ENCODE data around the gene HDLBP. TPM values are rescaled to one million over a fixed set of nuclear protein-coding genes. Genes with fewer than 3 reads are reported as not detected.
A peak's percentile ranks its signal among the peaks of the same experiment; 100 is the strongest.
"Not testable (repeated sequence)": the region's sequence is repeated elsewhere in the genome, so short reads cannot be mapped to it uniquely, and the experiment has no call there.

HDLBP gene
- total RNA-seq, 6 donors from 2014 or later: 339 to 691 (median 487) TPM

DNA sequence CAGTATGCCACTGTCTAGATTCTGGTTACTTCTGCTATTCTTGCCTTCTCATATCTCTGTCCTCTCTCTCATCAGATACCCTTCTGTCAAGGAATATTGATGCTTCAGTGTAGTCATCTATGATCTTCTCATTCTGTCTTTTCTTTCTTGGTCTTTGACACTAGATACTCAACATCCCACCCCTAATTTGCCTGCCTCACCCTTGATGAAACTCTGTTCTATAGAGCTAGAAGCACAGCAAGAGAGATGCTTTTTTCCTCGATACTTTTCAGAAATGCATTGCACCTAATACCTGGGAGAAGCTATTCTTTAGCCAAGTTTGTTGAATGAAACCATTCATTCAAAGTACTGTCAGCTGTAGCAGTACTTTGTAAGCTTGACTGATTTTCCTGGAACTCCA is 9.8 kb upstream of the HDLBP start:
- ATAC-seq (ENCODE audit: low FRiP score in 2 of 2) (no peak), DNase-seq (no peak)
- Histone ChIP-seq H3K27me3 (no peaks in the 10 kb centered on the region), H3K27ac (no peak overlapping the region), H3K4me1 (peaks cover 38 to 45% (median 41%) of the 10 kb centered on the region in 4 donors), H3K9me3 (no peaks in the 10 kb centered on the region), H3K36me3 (peaks cover 4 to 53% (median 8%) of the 10 kb centered on the region in 4 donors), H3K4me3 (no peak overlapping the region)
- WGBS, 2 donors: 96 to 97% methylated on average over 1 of the region's 1 CpG
- TF ChIP-seq POLR2AphosphoS5 (IDR thresholded peaks at IDR 0.05): no peak
- TF ChIP-seq EP300 (IDR thresholded peaks at IDR 0.05): no peak
- no peak for TF ChIP-seq POLR2A (IDR thresholded peaks at IDR 0.05)
- TF ChIP-seq, protein P1, sequence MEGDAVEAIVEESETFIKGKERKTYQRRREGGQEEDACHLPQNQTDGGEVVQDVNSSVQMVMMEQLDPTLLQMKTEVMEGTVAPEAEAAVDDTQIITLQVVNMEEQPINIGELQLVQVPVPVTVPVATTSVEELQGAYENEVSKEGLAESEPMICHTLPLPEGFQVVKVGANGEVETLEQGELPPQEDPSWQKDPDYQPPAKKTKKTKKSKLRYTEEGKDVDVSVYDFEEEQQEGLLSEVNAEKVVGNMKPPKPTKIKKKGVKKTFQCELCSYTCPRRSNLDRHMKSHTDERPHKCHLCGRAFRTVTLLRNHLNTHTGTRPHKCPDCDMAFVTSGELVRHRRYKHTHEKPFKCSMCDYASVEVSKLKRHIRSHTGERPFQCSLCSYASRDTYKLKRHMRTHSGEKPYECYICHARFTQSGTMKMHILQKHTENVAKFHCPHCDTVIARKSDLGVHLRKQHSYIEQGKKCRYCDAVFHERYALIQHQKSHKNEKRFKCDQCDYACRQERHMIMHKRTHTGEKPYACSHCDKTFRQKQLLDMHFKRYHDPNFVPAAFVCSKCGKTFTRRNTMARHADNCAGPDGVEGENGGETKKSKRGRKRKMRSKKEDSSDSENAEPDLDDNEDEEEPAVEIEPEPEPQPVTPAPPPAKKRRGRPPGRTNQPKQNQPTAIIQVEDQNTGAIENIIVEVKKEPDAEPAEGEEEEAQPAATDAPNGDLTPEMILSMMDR (IDR thresholded peaks at IDR 0.05): no peak

DNA sequence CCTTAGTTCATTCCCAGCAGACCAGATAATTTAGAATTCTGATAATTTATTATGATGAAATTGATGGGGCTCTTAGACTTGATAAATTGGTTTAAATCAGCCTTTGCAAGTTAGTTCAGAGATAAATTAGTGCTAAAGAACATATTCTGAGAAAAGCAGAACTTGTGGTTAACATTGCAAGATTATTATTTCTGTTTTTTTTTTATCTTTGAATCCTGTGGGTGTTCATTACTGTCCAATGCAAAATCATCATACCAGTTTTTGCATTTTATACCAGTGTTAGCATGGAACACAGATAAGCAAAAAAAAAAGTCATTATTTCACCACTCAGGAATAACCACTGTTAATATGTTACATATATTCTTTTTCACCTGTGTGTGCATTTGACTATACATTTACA is 9.3 kb upstream of the HDLBP start:
- DNase-seq (no peak), ATAC-seq (ENCODE audit: low FRiP score in 2 of 2) (peak in 1 of 2 donors; percentile 38)
- Histone ChIP-seq H3K27me3 (no peaks in the 10 kb centered on the region), H3K36me3 (peaks cover 4 to 48% (median 7%) of the 10 kb centered on the region in 4 donors), H3K4me1 (peaks cover 40 to 50% (median 45%) of the 10 kb centered on the region in 4 donors), H3K9me3 (no peaks in the 10 kb centered on the region), H3K4me3 (no peak overlapping the region), H3K27ac (peak overlapping the region in 1 of 4 donors; percentile 14)
- no peak for TF ChIP-seq POLR2A (IDR thresholded peaks at IDR 0.05)

DNA sequence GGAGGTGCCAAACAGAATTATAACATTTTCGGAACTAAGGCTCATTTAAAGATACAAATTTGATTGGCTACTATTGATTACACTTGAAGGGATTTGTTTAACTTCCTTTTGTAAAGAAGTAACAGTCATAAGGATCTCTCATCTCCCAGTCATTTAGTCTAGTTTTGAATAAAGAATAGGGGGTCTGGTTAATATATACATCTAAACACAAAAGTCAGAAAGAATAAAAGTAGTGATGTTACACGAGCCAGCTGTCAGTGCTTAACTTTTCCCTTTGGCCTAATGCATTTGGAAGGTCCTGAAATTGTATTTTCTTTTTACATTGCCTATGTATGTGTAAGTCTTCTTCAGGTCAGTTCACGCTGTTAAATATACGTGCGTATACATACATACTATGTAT is 8.3 kb upstream of the HDLBP start:
- Histone ChIP-seq H3K36me3 (peaks cover 0 to 44% (median 4%) of the 10 kb centered on the region in 4 donors), H3K27me3 (no peaks in the 10 kb centered on the region), H3K9me3 (no peaks in the 10 kb centered on the region), H3K27ac (no peak overlapping the region), H3K4me1 (peaks cover 49 to 60% (median 53%) of the 10 kb centered on the region in 4 donors), H3K4me3 (no peak overlapping the region)
- WGBS, 2 donors: 76 to 89% methylated on average over 5 of the region's 5 CpGs
- ATAC-seq (ENCODE audit: low FRiP score in 2 of 2) (no peak), DNase-seq (no peak)
- TF ChIP-seq POLR2A (IDR thresholded peaks at IDR 0.05) (no peak), POLR2AphosphoS5 (IDR thresholded peaks at IDR 0.05) (no peak), EP300 (IDR thresholded peaks at IDR 0.05) (no peak)
- TF ChIP-seq, protein P1 (IDR thresholded peaks at IDR 0.05): no peak

DNA sequence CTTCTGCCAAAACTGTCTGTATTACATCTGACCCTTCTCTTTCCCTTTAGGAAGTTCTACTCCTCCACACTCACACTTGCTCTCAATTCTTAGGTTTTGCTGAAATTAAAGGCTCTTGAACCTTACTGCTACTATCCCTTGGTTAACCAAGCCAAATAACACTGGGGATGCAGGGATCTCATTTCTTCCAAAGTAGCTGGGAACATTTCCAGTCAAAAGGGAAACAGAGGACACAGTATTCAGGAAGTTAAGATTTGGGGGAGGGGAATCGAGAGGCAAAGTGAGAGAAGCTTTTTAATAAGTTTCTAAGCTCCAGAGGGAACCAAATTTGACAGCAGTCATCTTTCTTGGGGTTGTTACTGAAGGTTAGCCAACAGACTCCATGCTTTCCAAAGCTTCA is 6.4 kb upstream of the HDLBP start:
- Histone ChIP-seq H3K27ac (no peak overlapping the region), H3K36me3 (peaks cover 0 to 26% (median 4%) of the 10 kb centered on the region in 4 donors), H3K27me3 (no peaks in the 10 kb centered on the region), H3K4me1 (peaks cover 68 to 79% (median 72%) of the 10 kb centered on the region in 4 donors), H3K4me3 (no peak overlapping the region), H3K9me3 (no peaks in the 10 kb centered on the region)
- ATAC-seq (ENCODE audit: low FRiP score in 2 of 2): no peak
- WGBS, 2 donors: 33 to 50% methylated on average over 1 of the region's 1 CpG
- DNase-seq: no peak
- TF ChIP-seq, protein P1 (IDR thresholded peaks at IDR 0.05): no peak
- TF ChIP-seq POLR2A (IDR thresholded peaks at IDR 0.05) (no peak), POLR2AphosphoS5 (IDR thresholded peaks at IDR 0.05) (no peak), EP300 (IDR thresholded peaks at IDR 0.05) (no peak)

DNA sequence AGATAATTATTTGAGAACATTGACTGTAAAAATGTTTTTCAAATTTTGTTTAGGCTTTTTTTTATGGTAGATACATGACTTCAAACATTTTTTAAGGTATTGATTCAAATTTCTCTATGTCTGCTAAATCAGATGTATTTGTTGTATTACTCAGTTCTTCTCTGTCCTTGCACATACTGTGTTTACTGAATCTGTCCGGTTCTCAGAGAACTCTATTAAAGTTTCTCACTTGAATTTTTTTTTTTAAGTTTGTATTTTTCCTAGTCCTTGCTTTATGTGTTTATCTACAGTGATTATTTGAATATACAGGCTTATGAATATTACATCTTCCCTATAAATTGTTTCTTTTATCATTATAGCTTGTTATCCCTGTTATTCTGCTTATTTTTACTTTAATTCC is 5.6 kb upstream of the HDLBP start:
- no peak for DNase-seq
- WGBS, 2 donors: 34 to 41% methylated on average over 1 of the region's 1 CpG
- Histone ChIP-seq H3K27ac (no peak overlapping the region), H3K36me3 (peaks cover 0 to 20% (median under 1%) of the 10 kb centered on the region in 4 donors), H3K27me3 (no peaks in the 10 kb centered on the region), H3K4me1 (peaks cover 71 to 83% (median 74%) of the 10 kb centered on the region in 4 donors), H3K4me3 (no peak overlapping the region), H3K9me3 (no peaks in the 10 kb centered on the region)
- no peak for ATAC-seq (ENCODE audit: low FRiP score in 2 of 2)
- TF ChIP-seq EP300 (IDR thresholded peaks at IDR 0.05) (no peak), POLR2AphosphoS5 (IDR thresholded peaks at IDR 0.05) (no peak)

DNA sequence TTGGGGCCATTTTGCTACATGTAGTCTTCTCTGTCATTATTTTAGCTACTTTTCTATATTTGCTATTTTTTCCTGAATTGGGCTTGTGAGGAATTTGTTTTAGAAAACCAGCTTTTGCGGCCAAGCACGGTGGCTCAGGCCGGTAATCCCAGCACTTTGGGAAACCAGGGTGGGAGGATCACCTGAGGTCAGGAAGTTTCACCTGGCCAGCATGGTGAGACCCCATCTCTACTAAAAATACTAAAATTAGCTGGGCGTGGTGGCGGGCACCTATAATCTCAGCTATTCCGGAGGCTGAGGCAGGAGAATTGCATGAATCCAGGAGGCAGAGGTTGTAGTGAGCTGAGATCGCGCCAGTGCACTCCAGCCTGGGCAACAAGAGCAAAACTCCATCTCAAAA is 4.9 kb upstream of the HDLBP start:
- Histone ChIP-seq H3K4me1 (peaks cover 71 to 83% (median 73%) of the 10 kb centered on the region in 4 donors), H3K27ac (no peak overlapping the region), H3K9me3 (no peaks in the 10 kb centered on the region), H3K36me3 (peaks cover 0 to 18% (median 0%) of the 10 kb centered on the region in 4 donors), H3K4me3 (no peak overlapping the region), H3K27me3 (no peaks in the 10 kb centered on the region)
- WGBS, 2 donors: 95 to 96% methylated on average over 8 of the region's 8 CpGs
- ATAC-seq (ENCODE audit: low FRiP score in 2 of 2) (no peak), DNase-seq (no peak)
- TF ChIP-seq, protein P1 (IDR thresholded peaks at IDR 0.05): no peak

DNA sequence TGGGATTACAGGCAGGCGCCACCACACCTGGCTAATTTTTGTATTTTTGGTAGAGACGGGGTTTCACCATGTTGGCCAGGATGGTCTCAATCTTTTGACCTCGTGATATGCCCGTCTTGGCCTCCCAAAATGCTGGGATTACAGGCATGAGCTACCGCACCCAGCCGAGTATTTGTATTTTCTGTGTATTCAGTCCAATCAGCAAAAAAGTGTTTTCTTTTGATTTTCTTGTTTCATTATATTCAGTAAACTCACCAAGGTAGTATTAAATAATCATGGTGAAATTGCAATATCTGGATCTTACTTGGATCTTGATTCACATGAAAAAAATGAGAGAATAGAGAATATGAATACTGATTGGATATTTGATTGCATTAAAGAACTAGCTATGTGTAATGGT is 3.4 kb upstream of the HDLBP start:
- not testable (repeated sequence) for H3K27me3 ChIP-seq; H3K9me3 ChIP-seq; ATAC-seq (ENCODE audit: low FRiP score in 2 of 2); H3K36me3 ChIP-seq; H3K27ac ChIP-seq; H3K4me3 ChIP-seq; DNase-seq
- peaks cover 68 to 81% (median 69%) of the 10 kb centered on the region in 4 donors for H3K4me1 ChIP-seq
- 93 to 96% methylated on average over 6 of the region's 6 CpGs for WGBS, 2 donors

Data from upper lobe of left lung (tissue), 6 donors.